IMR-90 (cell line): ENCODE results near the gene HOXB9. TPM values are rescaled to one million over a fixed set of nuclear protein-coding genes. Genes with fewer than 3 reads are reported as not detected.
A peak's percentile ranks its signal among the peaks of the same experiment; 100 is the strongest.

Source experiments
- ATAC-seq: fragments of 200-7000 bp; cut with Tn5 transposase; 2 replicates; pipeline ENCODE4 v1.9.1; 2020; ENCODE audit warnings: low read depth, mild to moderate bottlenecking, moderate library complexity
- BruUV-seq: library from RNA; stranded (reverse); fragments of 400-500 nt; replicated peaks from 2 replicates; lab custom pipeline; 2021; lab: Mats Ljungman, UMichigan
- CTCF ChIA-PET: fragments of 300-600 bp; formaldehyde crosslinking; extraction: SDS; loops from one replicate; lab custom pipeline; 2021; ENCODE audit warnings: antibody characterized with exemption; lab: Yijun Ruan, JAX
- POLR2A ChIA-PET: fragments of 300-600 bp; sonication (Branson Sonifier 250); formaldehyde crosslinking; loops from one replicate; lab custom pipeline; 2022; ENCODE audit warnings: antibody characterized with exemption; ENCODE audit not compliant: unreplicated experiment; lab: Charles Lee
- DNase-seq: peaks from one replicate; pipeline ENCODE4 v3.0.0; 2013
- H2AFZ ChIP-seq: replicated peaks from 2 replicates; pipeline ENCODE3; 2013; ENCODE audit warnings: low read length, mild to moderate bottlenecking; ENCODE audit not compliant: poor library complexity
- H2AK5ac ChIP-seq: 2 replicates; pipeline ENCODE4 v1.6.1; 2013; ENCODE audit warnings: low read depth, low read length, inconsistent platforms
- H2AK9ac ChIP-seq: replicated peaks from 2 replicates; pipeline ENCODE3; 2013; ENCODE audit warnings: mild to moderate bottlenecking, low read depth, low read length, moderate library complexity; ENCODE audit not compliant: poor library complexity
- H2BK120ac ChIP-seq: 2 replicates; pipeline ENCODE4 v1.6.1; 2013; ENCODE audit warnings: low read depth, low read length, inconsistent platforms
- H2BK15ac ChIP-seq: 3 replicates; pipeline ENCODE4 v1.6.1; 2013; ENCODE audit warnings: low read depth, low read length, inconsistent platforms
- H2BK20ac ChIP-seq: 2 replicates; pipeline ENCODE4 v1.6.1; 2013; ENCODE audit warnings: low read depth, mild to moderate bottlenecking, inconsistent platforms, low read length, moderate library complexity
- H2BK5ac ChIP-seq: 2 replicates; pipeline ENCODE4 v1.6.1; 2013; ENCODE audit warnings: mild to moderate bottlenecking, low read depth, low read length, inconsistent platforms; ENCODE audit not compliant: poor library complexity, severe bottlenecking
- H3K14ac ChIP-seq: replicated peaks from 2 replicates; pipeline ENCODE4 v1.6.1; 2013; ENCODE audit warnings: low read depth, low read length, inconsistent platforms
- H3K18ac ChIP-seq: 2 replicates; pipeline ENCODE4 v1.6.1; 2013; ENCODE audit warnings: low read depth, low read length, control low read depth
- H3K23ac ChIP-seq: 2 replicates; pipeline ENCODE4 v1.6.1; 2013; ENCODE audit warnings: low read depth, low read length, inconsistent platforms
- H3K27ac ChIP-seq: 2 replicates; pipeline ENCODE4 v1.5.1; 2013; ENCODE audit warnings: mild to moderate bottlenecking, control low read depth, low read length; ENCODE audit not compliant: insufficient read depth
- H3K27me3 ChIP-seq: 2 replicates; pipeline ENCODE4 v1.6.1; 2013; ENCODE audit warnings: low read length; ENCODE audit not compliant: control insufficient read depth, insufficient read depth
- H3K36me3 ChIP-seq: 2 replicates; pipeline ENCODE4 v1.6.1; 2013; ENCODE audit warnings: low read length, mixed read lengths; ENCODE audit not compliant: control insufficient read depth, insufficient read depth
- H3K4ac ChIP-seq: 2 replicates; pipeline ENCODE4 v1.6.1; 2013; ENCODE audit warnings: low read depth, low read length, inconsistent platforms
- H3K4me1 ChIP-seq: 2 replicates; pipeline ENCODE4 v1.6.1; 2013; ENCODE audit warnings: low read length, mixed read lengths; ENCODE audit not compliant: control insufficient read depth, insufficient read depth
- H3K4me2 ChIP-seq: 2 replicates; pipeline ENCODE4 v1.6.1; 2013; ENCODE audit warnings: low read depth, mild to moderate bottlenecking, control low read depth, low read length, moderate library complexity
- H3K4me3 ChIP-seq: 2 replicates; pipeline ENCODE4 v1.5.1; 2013; ENCODE audit warnings: low read depth, mild to moderate bottlenecking, control low read depth, low read length, moderate library complexity; ENCODE audit not compliant: insufficient read depth
- H3K56ac ChIP-seq: 2 replicates; pipeline ENCODE4 v1.6.1; 2013; ENCODE audit warnings: low read length, inconsistent platforms; ENCODE audit not compliant: insufficient read depth; ENCODE audit errors: extremely low read depth
- H3K79me1 ChIP-seq, 2 experiments: 2 replicates each; pipeline ENCODE4 v1.6.1; 2013; ENCODE audit warnings: low read length in 2 of 2, inconsistent platforms in 1 of 2, low read depth in 1 of 2
- H3K9ac ChIP-seq: 2 replicates; pipeline ENCODE4 v1.6.1; 2013; ENCODE audit warnings: low read depth, low read length, control low read depth
- H3K9me1 ChIP-seq: 2 replicates; pipeline ENCODE4 v1.6.1; 2013; ENCODE audit warnings: low read length, inconsistent platforms; ENCODE audit not compliant: insufficient read depth
- H3K9me3 ChIP-seq: 2 replicates; pipeline ENCODE4 v1.6.1; 2013; ENCODE audit warnings: low read length; ENCODE audit not compliant: control insufficient read depth, insufficient read depth
- H4K20me1 ChIP-seq: 2 replicates; pipeline ENCODE4 v1.6.1; 2013; ENCODE audit warnings: low read length, inconsistent platforms; ENCODE audit not compliant: insufficient read depth
- H4K5ac ChIP-seq: 2 replicates; pipeline ENCODE4 v1.6.1; 2013; ENCODE audit warnings: mild to moderate bottlenecking, low read depth, low read length, control low read depth
- H4K8ac ChIP-seq, 2 experiments: 2 replicates each; pipeline ENCODE4 v1.6.1; 2013; ENCODE audit warnings: low read depth in 2 of 2, low read length in 2 of 2, control low read depth in 1 of 2, inconsistent platforms in 1 of 2
- H4K91ac ChIP-seq: 2 replicates; pipeline ENCODE4 v1.6.1; 2013; ENCODE audit warnings: low read depth, low read length, inconsistent platforms; ENCODE audit not compliant: insufficient read depth
- NFE2L2 ChIP-seq: fragments of 150-350 bp; IDR thresholded peaks from 2 replicates; pipeline ENCODE4 v1.6.1; 2016; ENCODE audit warnings: low read depth, mild to moderate bottlenecking, low read length
- WGBS, 2 experiments: methylation state at CpG; one replicate each; pipeline versions ENCODE4 v1.1.5 to v1.1.7; 2013; ENCODE audit warnings: missing lambda C conversion rate in 2 of 2; ENCODE audit not compliant: insufficient read length in 1 of 2; ENCODE audit errors: extremely low coverage in 2 of 2; 5-methylcytosine and 5-hydroxymethylcytosine counted together
- dilution Hi-C: fragments of 300-500 bp; cut with HindIII; formaldehyde crosslinking; loops from one replicate; pipeline ENCODE4 v1.14.3; 2018; ENCODE audit warnings: low sequenced_read_pairs; ENCODE audit not compliant: unreplicated experiment
- in situ Hi-C: fragments of 300-500 bp; cut with MboI; formaldehyde crosslinking; loops from 3 replicates; pipeline ENCODE4 v1.14.3; 2019; ENCODE audit warnings: low sequenced_read_pairs, inconsistent platforms, mixed read lengths
- intact Hi-C: fragments of 100-400 bp; cut with micrococcal nuclease; formaldehyde crosslinking; loops from 2 replicates; pipeline ENCODE4 v1.10.0; 2022
- polyA plus RNA-seq, 3 experiments: library from polyadenylated mRNA; depleted of rRNA; stranded (reverse); fragments of >200 nt; gene quantifications; 2 replicates each; pipeline ENCODE4 v1.2.3, GENCODE V29; 2012; ENCODE audit warnings: low replicate concordance in 1 of 3
- total RNA-seq: library from RNA; depleted of rRNA; stranded (reverse); fragments of >200 nt; gene quantifications from 2 replicates; pipeline ENCODE4 v1.2.3, GENCODE V29; 2012

Gene HOXB9
- total and polyA plus RNA-seq, 2 of the 4 experiments (the other 2 are of a cell fraction): 0.05 TPM; not detected in 1

DNA sequence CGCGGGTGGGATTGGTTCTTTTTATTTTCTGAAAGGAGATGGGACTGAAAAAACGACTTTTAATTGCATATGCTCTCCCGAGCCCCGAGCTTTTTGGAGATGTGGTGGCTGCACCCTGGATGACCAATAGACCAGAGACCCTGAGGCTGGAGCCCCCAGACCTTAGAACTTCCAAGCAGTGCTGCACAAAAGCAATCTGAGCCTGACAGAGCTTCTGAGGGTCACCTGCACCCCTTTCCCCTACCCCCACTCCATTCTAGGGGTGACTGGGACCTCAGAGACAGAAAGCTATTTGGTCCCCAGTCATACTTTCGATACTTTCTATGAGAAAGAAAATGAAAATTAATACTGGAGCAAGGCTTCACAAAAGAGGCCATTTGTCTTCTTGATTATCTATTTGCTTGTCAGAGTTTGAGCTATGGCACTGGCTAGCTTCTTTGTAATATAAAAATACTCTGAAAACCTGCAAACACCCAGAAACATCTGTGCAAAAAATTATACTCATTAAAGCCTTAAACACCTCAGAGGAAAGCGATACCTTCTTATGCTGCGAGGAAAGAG lies 51.6 kb downstream of the HOXB9 start:
- dilution Hi-C loops: no loop called here
- no peaks in the 10 kb centered on the region for H3K27me3 ChIP-seq

More for the DNA sequence above, 51.6 kb downstream of the HOXB9 start:
- peak overlapping the region; percentile 59 for H3K18ac ChIP-seq
- peak overlapping the region; percentile 99 for H3K23ac ChIP-seq
- peak overlapping the region; percentile 99 for H2BK5ac ChIP-seq
- H3K4ac ChIP-seq: peak overlapping the region; percentile 73
- in situ Hi-C loops (no loop called here), intact Hi-C loops (loop anchor here (2.0 kb wide), 1 partner anchor 20 kb away; no protein-coding TSS in a partner anchor)
- peak overlapping the region; percentile 98 for H3K27ac ChIP-seq
- H4K8ac ChIP-seq: peak overlapping the region; percentile 77 to 78
- DNase-seq: no peak
- no peak for TF ChIP-seq NFE2L2
- peak overlapping the region; percentile 29; the same call in 1 of the 2 replicates for H2BK20ac ChIP-seq
- peak overlapping the region; percentile 96 for H3K4me2 ChIP-seq
- no peak for ATAC-seq
- peak overlapping the region; percentile 96 for H3K9ac ChIP-seq
- H3K56ac ChIP-seq: peak overlapping the region; percentile 91
- peak overlapping the region; percentile 40; the same call in 1 of the 2 replicates for H2AK5ac ChIP-seq
- peaks cover 56% of the 10 kb centered on the region for H3K36me3 ChIP-seq
- no peaks in the 10 kb centered on the region for H3K9me1 ChIP-seq
- H2AFZ ChIP-seq: no peak overlapping the region
- peak overlapping the region; percentile 31 for H3K4me3 ChIP-seq
- H3K14ac ChIP-seq: peak overlapping the region; percentile 100
- no peak overlapping the region; the same call in 2 of the 3 replicates for H2BK15ac ChIP-seq
- H4K5ac ChIP-seq: peak overlapping the region; percentile 71
- peak overlapping the region; percentile 68 for H2AK9ac ChIP-seq
- H2BK120ac ChIP-seq: peak overlapping the region; percentile 93
- H3K79me1 ChIP-seq: no peaks in the 10 kb centered on the region
- no peaks in the 10 kb centered on the region for H3K9me3 ChIP-seq
- WGBS, 2 experiments: 0% methylated on average over 1 of the region's 8 CpGs; no CpG with 5 or more reads in 1 of the 2 experiments
- peaks cover 5% of the 10 kb centered on the region for H4K20me1 ChIP-seq
- H4K91ac ChIP-seq: peak overlapping the region; percentile 65
- no TSS peak for BruUV-seq
- ChIA-PET POLR2A (interaction anchor here (1.1 to 1.3 kb wide), 2 partner anchors 15 to 91 kb away, joined by 3 read pairs; no protein-coding TSS in a partner anchor), CTCF (interaction anchor here (1.0 kb wide), 1 partner anchor 44 kb away, joined by 3 read pairs; no protein-coding TSS in a partner anchor)
- H3K4me1 ChIP-seq: peaks cover 23% of the 10 kb centered on the region
